Activated CD4-positive, alpha-beta T cell treated with anti-CD3 and anti-CD28 coated beads, Interleukin-2, amount 50 U/mL, for 4 hours (primary cell): ENCODE data around the gene SMTNL2.
A peak's percentile ranks its signal among the peaks of the same experiment; 100 is the strongest.

Experiments used
- DNase-seq, 2 experiments: peaks; one replicate each; pipeline ENCODE4 v3.0.0-alpha.2; 2020

Gene SMTNL2

GRCh38 chr17:4547118-4547906 is 37.0 kb upstream of the SMTNL2 start:
- no peak for DNase-seq

- no peak for DNase-seq
These were observed 36.3 kb upstream of the SMTNL2 start for GRCh38 chr17:4548061-4548461.

- no peak for DNase-seq
These were observed 35.4 kb upstream of the SMTNL2 start for GRCh38 chr17:4548721-4549531.

DNA sequence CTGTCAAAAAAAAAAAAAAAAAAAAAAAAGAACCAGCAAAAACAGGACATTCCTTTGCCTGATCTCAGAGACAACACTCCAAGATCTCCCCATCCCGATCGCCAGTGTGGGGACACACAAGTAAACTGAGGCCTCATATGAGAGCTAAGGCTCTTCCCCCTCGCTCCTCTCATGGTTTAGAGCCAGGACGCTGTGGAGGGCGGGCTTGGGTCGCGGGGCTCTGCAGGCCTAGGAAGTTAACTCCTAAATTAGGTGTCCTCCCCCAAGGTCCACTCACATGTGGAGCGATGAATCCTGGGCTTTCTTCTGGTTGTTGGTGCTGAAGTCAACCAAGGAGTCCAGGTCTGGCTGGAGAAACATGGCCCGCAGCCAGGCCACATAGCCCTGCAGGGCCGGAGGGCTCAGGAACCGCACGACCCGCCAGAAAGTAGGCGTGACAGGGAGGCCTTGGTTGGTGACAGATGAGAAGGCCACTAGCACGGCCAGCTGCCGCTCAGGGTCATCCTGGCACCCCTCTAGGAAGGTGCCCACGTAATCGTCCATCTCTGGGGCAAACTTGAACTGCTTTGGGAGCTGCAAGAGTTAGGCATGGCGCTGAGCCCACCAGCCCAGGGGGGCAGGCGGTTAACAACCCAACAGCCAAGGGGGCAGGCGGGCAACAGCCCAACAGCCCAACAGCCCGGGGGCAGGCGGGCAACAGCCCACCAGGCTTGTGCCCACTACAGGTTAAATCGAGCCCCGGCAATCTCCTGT is 34.4 kb upstream of the SMTNL2 start:
- DNase-seq = no peak

DNA sequence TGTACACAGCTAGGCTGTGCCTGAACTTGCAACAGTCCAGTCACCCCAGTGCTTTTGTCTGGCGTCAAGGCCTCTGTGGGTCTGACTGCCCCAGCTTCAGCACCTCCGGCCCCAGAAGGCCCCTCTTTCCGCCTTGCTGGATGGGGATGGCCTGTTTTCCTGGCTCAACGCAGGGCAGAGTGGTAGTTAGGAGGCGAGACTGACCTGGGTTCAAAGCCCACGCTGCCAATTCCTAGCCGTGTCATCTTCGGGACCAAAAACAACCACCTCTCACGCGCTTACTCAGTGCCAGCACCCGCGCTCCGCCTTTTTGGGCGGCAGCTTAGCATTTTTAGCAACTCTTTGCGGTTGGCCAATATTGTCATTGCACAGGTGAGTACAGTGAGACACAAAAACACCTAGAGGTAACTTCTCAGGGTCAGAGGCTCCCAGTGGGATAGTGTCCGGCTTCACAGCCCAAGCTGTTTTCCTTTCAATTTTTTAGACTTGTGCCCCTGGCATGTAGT is 33.7 kb upstream of the SMTNL2 start:
- no peak for DNase-seq

DNA sequence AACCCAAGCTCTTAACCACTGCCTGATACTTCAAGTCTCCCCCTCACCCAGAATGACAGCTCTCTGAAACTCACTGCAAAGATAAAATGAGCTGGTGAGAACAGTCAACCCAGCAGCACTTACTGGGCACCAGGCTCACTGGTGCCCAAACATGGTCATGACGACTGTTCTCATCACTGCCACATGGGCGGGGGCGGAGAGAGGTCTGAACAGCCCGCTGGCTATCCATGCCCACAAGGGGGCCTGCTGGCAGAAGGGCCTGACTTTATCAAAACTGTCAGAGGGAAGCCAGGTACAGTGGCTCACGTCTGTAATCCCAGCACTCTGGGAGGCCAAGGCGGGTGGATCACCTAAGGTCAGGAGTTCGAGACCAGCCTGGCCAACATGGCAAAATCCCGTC is 33.2 kb upstream of the SMTNL2 start:
- DNase-seq = no peak

- DNase-seq = no peak
These were observed 32.4 kb upstream of the SMTNL2 start for GRCh38 chr17:4551796-4552525.

DNA sequence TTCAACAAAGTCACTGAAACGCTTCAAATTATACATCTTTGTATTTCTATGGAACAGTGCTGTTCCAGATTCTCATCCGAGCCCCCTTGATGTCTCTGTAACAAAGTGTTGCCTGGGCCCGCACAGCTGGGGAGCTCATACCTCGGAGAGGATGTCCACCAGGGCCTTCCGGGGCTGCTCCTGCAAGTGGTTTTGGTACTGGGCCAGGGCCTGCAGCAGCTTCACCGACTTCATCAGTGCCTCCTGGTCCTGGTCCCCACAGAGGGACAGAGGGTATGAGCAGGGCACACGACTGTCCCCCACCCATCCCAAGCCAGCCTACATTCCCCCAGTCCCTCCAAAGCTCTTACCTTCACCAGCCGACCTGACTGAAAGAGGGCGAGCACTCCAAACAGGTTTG is 30.7 kb upstream of the SMTNL2 start:
- DNase-seq = no peak

- no peak for DNase-seq
These were observed 29.8 kb upstream of the SMTNL2 start for GRCh38 chr17:4554441-4554996.

GRCh38 chr17:4554997-4555799 is 29.1 kb upstream of the SMTNL2 start, which contains the start of gene MYBBP1A:
Gene MYBBP1A (minus strand): TSS chr17:4555384. CDS start chr17:4555324, 60 bp downstream.
- DNase-seq = peak; percentile 96 to 97

- DNase-seq = no peak
These were observed 28.2 kb upstream of the SMTNL2 start for GRCh38 chr17:4555873-4556759.

DNA sequence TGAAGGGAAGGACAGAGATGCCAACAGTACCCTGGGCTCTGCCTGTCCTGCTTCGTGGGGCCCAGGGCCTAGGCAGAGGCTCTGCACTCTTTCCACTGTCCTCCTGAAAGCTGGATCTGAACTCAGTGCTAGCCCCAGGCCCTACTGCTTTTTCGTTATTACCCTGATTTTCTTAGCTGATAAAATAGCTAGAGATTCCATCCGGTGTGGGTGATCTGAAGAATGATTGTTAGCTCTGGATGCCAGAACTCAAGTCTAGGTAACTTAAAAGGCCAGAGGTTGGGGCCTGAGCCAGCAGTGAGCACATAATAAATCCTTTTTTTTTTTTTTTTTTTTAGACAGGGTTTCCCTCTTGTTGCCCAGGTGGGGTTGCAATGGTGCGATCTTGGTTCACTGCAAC is 27.3 kb upstream of the SMTNL2 start:
- no peak for DNase-seq

- DNase-seq = no peak
These were observed 26.5 kb upstream of the SMTNL2 start for GRCh38 chr17:4557626-4558346.

- no peak for DNase-seq
These were observed 25.9 kb upstream of the SMTNL2 start for GRCh38 chr17:4558347-4558971.

DNA sequence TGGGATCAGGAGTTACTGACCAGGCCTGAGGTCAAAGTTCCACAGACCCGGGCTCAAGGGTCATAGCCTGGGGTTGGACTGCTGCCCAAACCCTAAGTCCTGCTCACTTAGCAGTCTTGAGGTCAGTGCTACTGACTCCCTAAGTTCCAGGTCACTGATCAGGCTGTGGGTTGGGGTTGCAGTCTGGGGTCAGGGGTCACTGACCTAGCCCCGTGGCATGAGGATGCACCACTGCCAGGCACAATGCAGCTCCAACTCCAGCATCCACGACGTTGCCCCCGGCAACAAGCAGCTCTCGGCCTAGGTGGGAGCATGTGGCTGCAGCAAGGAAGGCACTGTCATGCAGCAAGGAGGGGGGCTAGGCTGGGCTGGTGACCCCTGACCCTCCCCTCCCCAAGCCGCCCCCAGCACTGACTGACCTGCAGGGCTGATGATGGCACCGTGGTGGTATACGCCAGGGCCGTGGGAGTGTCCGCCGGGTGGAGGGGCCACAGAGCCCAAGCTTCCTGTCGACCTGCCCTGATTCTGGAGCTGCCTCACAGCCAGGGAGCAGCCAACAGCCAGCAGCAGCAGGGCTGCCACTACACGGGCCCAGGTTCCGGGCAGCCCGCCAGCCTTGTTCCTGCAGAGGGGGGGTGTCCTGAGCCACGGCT is 25.1 kb upstream of the SMTNL2 start:
- DNase-seq = no peak

- no peak for DNase-seq
These were observed 24.4 kb upstream of the SMTNL2 start for GRCh38 chr17:4559966-4560365.

GRCh38 chr17:4560421-4560820 is 23.9 kb upstream of the SMTNL2 start, which contains the start of gene GGT6:
Gene GGT6 (minus strand): TSS chr17:4560577. CDS start chr17:4560521, 56 bp downstream.
- DNase-seq = no peak

- DNase-seq = no peak
These were observed 23.5 kb upstream of the SMTNL2 start for GRCh38 chr17:4560837-4561256.
